ENCODE data around the gene XXYLT1.
"Not testable (repeated sequence)": the region's sequence is repeated elsewhere in the genome, so short reads cannot be mapped to it uniquely, and the experiment has no call there.

The XXYLT1 gene

DNA sequence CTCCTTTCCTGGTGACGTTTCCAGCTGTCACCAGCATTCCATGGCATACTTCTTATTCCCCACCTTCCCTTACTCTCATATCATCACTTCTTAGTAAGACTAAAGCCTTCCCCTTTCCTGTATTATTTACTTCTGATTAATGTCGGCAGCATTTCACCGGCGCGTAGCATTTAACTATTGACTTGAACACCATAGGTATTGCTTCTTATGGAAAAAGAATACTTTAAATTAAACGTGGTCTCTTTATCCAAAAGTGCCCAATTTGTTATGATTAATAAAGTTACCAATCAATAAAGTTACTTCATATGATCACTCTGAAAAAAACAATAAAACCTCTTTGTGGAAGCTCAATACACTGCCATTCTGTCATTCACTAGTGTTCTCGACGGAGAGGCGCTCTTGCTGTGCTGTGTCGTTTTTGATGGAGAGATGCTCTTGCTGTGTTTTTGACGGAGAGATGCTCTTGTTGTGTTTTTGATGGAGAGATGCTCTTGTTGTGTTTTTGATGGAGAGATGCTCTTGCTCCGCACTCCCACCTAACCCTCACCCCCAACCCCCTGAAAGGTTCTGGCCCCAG lies 165.0 kb downstream of the XXYLT1 start:
- no peak for DNase-seq

GRCh38 chr3:195105389-195105788 lies 165.6 kb downstream of the XXYLT1 start:
- no peak for DNase-seq

DNA sequence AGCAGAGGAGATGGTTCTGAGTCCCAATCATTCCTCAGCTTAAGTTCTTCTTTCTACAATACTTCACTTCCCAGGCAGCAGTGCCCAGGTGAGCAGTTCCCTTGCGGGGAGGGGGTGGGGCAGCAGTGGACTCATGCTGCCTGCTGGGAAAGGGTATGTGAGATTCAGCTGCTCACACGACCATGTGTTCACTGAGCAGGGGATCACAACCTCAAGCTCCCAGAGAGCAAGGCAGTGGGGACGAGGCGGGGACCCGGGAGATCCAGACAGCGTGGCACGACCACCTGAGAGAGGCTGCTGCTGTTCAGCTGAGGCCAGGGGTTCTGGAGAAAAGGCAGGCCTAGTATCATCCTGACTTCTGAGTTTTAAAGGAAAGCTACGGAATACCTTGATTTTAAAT lies 166.6 kb downstream of the XXYLT1 start:
- DNase-seq, result no peak

- DNase-seq, result no peak
Observed at GRCh38 chr3:195103623-195104022, 167.3 kb downstream of the XXYLT1 start.

DNA sequence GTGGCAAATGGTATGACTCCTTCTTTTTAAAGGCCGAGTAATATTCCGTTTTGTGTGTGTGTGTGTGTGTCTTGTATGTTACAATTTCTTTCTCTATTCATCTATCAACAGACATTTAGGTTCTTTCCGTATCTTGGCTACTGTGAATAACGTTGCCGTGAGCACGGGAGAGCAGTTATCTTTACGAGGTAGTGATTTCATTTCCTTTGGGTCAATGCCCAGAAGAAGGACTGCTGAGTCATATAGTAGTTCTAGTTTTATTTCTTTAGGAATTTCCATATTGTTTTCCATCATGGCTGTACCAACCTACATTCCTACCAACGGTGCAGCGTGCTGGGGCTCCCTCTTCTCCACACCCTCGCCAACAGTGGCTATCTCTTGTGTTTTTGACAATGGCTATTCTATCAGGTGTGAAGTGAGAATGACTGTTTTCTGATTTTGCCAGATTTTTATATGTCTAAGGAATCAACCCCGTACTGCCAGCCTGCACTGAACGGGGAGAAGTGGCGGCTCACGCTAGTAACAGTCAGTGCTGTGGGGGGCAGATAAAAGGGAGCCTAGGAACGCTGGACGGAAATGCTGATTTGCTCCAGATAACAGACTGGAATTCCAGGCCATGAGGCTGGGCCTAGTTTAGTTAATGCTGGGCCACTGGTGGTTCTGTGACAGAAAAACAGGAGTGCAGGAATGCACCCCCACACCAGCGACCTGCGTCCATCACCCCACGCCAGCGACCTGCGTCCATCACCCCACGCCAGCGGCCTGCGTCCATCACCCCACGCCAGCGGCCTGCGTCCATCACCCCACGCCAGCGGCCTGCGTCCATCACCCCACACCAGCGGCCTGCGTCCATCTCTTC lies 168.1 kb downstream of the XXYLT1 start:
- DNase-seq, result peak; percentile 18

GRCh38 chr3:195101927-195102608 lies 168.9 kb downstream of the XXYLT1 start:
- peak; percentile 68 for DNase-seq

DNA sequence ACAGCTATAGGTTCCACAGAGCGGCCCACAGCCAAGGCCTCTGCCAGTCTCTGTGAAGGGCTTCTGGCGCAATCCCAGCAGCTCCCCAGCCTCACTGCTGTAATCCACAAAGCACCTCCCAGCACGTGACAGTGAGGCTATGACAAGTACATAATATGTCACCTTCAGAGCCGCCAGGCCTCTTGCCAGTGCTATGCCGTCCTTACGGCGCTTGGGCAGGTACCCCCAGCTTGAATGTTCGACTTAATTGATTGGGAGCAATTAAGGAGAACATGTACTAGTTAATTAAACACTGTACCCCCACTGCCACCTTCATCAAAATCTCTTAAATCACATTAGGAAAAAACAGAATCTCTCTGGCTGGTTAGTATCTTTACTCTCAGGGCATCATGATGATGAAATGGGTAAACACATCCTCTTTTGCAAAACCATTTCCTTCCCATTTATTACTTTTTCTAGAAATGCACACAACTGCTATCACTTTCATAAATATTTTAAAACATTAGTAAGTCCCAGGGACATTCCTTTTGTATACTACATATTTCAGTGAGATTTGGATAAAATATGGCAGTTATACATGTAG lies 169.9 kb downstream of the XXYLT1 start:
- DNase-seq, result peak; percentile 92

GRCh38 chr3:195099951-195100785 lies 170.8 kb downstream of the XXYLT1 start:
- DNase-seq, result no peak

DNA sequence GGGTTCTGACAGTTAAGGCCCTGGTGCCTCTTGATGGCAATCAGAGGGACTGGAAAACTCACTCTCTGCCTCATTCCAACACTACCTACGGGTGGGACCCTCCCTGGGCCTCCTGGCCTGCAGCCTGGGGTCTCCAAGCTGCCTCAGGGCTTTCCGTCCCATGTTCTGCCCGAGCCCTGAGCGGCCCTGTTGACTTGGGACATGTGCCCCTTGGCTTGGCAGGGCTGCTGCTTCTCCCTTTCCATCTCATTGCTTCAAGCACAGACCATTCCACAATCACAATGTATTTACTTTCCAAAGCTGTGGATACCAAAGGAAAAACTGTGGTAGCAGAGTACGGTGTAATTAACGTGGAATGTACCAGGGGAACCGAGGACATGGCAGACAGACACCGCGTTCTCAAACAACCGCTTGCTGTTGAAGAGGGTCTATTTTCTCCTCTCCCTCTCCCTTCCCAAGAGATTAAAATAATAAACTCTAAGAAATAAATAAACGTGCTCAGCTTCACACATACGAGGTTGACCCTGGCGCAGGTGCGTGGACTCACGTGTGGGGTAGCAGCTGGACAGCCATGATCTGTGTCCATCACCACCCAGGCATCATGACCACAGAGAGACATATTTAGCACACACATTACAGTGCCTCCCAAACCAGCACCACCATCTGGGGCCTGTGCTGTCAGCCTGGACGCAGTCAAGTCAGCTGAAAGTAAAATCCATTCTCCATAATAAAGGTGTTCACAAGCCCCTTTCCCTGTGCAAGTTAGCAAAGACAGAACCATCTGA lies 172.0 kb downstream of the XXYLT1 start:
- no peak for DNase-seq

- DNase-seq, result peak; percentile 70
Observed at GRCh38 chr3:195097331-195098255, 173.4 kb downstream of the XXYLT1 start.

GRCh38 chr3:195096484-195097330 lies 174.3 kb downstream of the XXYLT1 start:
- DNase-seq, result no peak

DNA sequence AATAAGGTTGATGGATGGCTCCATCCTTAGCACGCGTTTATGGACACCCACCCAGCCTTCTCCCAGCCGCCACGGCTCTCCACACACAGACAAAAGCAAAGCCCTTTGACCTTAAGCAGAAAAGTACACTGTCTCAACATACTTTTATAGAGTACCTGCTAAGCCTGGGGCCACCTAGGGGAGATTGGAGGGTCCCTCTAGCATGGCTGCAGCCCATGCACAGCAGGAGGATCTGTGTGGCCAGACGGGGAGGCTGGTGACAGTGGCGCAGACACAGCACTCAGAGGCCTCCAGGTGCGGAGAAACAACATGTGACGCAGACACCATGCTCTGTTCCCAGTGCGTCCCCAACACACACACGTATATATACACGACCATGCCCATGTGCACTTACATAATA lies 174.9 kb downstream of the XXYLT1 start:
- no peak for DNase-seq

DNA sequence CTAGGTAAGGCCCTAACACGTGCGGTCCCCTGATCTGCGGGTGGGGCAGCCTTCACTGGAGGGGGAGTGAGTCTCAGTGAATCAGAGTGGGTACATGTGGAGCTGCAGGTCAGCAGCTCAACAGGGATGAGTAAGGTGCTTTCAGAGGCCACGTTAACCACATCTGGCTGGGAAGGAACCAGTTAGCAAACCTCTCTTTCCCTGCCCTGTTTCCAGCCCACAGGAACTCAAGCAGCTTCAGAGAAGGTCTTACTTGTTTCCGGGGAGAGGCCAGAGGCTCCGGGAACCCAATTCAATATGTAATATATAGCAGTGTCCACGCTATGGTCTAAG lies 175.3 kb downstream of the XXYLT1 start:
- DNase-seq, result no peak

- DNase-seq, result peak; percentile 29
Observed at GRCh38 chr3:195095035-195095703, 175.8 kb downstream of the XXYLT1 start.

- peak; percentile 48 for DNase-seq
Observed at GRCh38 chr3:195094191-195094921, 176.6 kb downstream of the XXYLT1 start.

GRCh38 chr3:195093731-195094130 lies 177.2 kb downstream of the XXYLT1 start:
- DNase-seq, result no peak

DNA sequence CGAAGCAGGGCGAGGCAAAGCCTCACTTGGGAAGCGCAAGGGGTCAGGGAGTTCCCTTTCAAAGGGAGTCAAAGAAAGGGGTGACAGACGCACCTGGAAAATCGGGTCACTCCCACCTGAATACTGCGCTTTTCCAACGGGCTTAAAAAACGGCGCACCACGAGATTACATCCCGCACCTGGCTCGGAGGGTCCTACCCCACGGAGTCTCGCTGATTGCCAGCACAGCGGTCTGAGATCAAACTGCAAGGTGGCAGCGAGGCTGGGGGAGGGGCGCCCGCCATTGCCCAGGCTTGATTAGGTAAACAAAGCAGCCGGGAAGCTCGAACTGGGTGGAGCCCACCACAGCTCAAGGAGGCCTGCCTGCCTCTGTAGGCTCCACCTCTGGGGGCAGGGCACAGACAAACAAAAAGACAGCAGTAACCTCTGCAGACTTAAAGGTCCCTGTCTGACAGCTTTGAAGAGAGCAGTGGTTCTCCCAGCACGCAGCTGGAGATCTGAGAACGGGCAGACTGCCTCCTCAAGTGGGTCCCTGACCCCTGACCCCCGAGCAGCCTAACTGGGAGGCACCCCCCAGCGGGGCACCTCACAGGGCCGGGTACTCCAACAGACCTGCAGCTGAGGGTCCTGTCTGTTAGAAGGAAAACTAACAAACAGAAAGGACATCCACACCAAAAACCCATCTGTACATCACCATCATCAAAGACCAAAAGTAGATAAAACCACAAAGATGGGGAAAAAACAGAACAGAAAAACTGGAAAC lies 182.9 kb downstream of the XXYLT1 start:
- not testable (repeated sequence) for DNase-seq

DNA sequence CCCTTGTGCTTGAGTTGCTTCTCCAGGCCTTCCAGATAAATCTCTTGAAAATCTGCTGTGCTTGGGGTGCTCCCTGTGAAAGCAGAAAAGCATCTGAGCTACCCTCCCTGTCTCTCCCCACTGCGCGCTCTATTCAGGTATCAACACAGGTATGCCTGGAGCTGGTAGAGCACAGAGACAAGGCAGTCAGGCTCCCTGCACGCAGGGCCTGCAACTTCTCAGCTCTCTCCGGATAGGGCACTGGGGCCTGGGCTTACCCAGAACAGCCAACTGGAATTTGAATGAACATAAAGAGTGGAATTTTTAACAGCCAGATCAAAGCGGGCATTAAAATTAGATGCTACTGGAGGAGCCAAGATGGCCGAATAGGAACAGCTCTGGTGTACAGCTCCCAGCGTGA lies 183.6 kb downstream of the XXYLT1 start:
- no peak for DNase-seq

Data from MV-4-11 (cell line).